Aorta (tissue), 5 donors: Measurements from ENCODE around the gene C16orf92. TPM values are rescaled to one million over a fixed set of nuclear protein-coding genes. Genes with fewer than 3 reads are reported as not detected.
"Not testable (repeated sequence)": the region's sequence is repeated elsewhere in the genome, so short reads cannot be mapped to it uniquely, and the experiment has no call there.

Experiments
- ATAC-seq: fragments of 200-7000 bp; cut with Tn5 transposase; one replicate; pipeline ENCODE4 v1.9.1; 2022; ENCODE audit warnings: moderate library complexity; ENCODE audit not compliant: low FRiP score
- DNase-seq, 2 donors: peaks; one replicate each; pipeline ENCODE4 v3.0.0-alpha.2; 2020
- H3K27ac ChIP-seq, 2 donors: one replicate each; pipeline ENCODE4 v1.5.1; 2013; ENCODE audit warnings: low read length in 2 of 2, mild to moderate bottlenecking in 2 of 2, moderate library complexity in 2 of 2, control low read depth in 1 of 2, inconsistent platforms in 1 of 2, low read depth in 1 of 2
- H3K27me3 ChIP-seq, 2 donors: one replicate each; pipeline ENCODE4 v1.6.1; 2013; ENCODE audit warnings: control low read depth in 1 of 2, low read length in 1 of 2, mild to moderate bottlenecking in 1 of 2, moderate library complexity in 1 of 2; ENCODE audit not compliant: insufficient read depth in 2 of 2, control insufficient read depth in 1 of 2
- H3K36me3 ChIP-seq, 2 donors: one replicate each; pipeline ENCODE4 v1.6.1; 2013; ENCODE audit warnings: control low read depth in 1 of 2, low read length in 1 of 2, mild to moderate bottlenecking in 1 of 2; ENCODE audit not compliant: insufficient read depth in 2 of 2, control insufficient read depth in 1 of 2
- H3K4me1 ChIP-seq, 2 donors: one replicate each; pipeline ENCODE4 v1.6.1; 2013; ENCODE audit warnings: low read length in 2 of 2, control low read depth in 1 of 2, mild to moderate bottlenecking in 1 of 2, moderate library complexity in 1 of 2; ENCODE audit not compliant: insufficient read depth in 2 of 2, control insufficient read depth in 1 of 2
- H3K4me3 ChIP-seq, 2 donors: one replicate each; pipeline ENCODE4 v1.5.1; 2013; ENCODE audit warnings: low read length in 2 of 2, control low read depth in 1 of 2, mild to moderate bottlenecking in 1 of 2
- H3K9me3 ChIP-seq: one replicate; pipeline ENCODE4 v1.6.1; 2013; ENCODE audit warnings: mild to moderate bottlenecking, low read length; ENCODE audit not compliant: control insufficient read depth
- WGBS, 2 donors: extraction: QIAGEN DNeasy Blood & Tissue Kit; methylation state at CpG; one replicate each; pipeline ENCODE4 v1.1.7; 2013; 5-methylcytosine and 5-hydroxymethylcytosine counted together
- intact Hi-C, 2 donors: fragments of 100-400 bp; cut with DNase I; formaldehyde crosslinking; loops; one replicate each; pipeline versions ENCODE4 v1.14.2 to v1.15.0; 2022
- polyA plus RNA-seq, 2 donors: library from polyadenylated mRNA; stranded (reverse); fragments of 200-250 nt; gene quantifications; one replicate each; pipeline ENCODE4 v1.2.3, GENCODE V29; 2013
- total RNA-seq, 2 donors: library from RNA; stranded (reverse); fragmentation: NEBNext Ultra II Directional; extraction: Animal tissue kit (Norgen Biotek cat#: 25700); gene quantifications; one replicate each; pipeline ENCODE4 v1.2.1, GENCODE V29; 2021
- donor health status: healthy with polysubstance abuse.
- donor health status: Bipolar disorder and iron deficiency.
- donor health status: DM: no; HTN: no; CAD: no.
- donor health status: DM: no; HTN: no; CAD: no.
- donor health status: DM: yes; HTN: yes; CAD: no.

Gene C16orf92
- total and polyA plus RNA-seq, 4 donors, result not detected

DNA sequence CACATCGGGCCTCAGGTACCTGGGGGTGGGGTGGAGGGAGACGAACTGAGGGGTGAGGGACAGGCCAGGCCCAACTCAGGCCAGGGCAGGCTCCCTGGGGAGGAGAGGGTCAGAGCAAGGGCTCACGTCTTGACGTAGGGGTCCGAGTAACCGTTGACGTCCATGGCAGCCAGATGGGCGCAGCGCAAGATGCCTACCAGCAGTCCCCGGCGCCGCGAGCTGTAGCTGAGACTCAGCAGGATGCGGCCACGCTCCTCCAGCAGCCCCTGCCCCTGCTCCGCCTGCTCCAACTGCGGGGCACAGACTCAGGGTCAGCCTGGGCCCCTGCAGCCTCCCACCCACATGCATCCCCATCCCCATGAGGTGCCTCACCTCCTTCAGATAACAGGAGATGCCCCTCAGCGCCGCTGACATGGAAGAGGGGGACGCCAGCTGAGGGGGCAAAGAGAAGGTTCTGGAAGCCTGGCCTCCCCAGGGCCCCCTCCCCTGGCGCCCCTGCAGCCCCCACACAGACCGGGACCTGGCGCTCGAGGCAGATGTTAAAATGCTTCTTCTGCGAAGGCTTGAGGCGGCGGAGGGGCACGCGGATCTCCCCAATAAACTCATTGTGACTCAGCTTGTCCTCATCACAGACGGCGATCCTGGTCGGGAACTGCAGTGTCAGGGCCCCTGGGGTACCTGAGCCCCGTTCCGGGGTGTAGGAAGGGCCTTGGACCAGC, 16.2 kb upstream of the C16orf92 start:
- Histone ChIP-seq H3K9me3 (no peaks in the 10 kb centered on the region), H3K36me3 (no peaks in the 10 kb centered on the region), H3K27me3 (no peaks in the 10 kb centered on the region), H3K27ac (no peak overlapping the region), H3K4me3 (no peak overlapping the region), H3K4me1 (no peaks in the 10 kb centered on the region)
- 80% methylated on average over 32 to 34 of the region's 34 CpGs for WGBS, 2 donors
- intact Hi-C loops, result loop anchor here in 1 of 2 donors (5.0 kb wide), 1 partner anchor 260 kb away; the partner anchor contains the start of gene C16orf54
- DNase-seq, result no peak
- no peak for ATAC-seq

DNA sequence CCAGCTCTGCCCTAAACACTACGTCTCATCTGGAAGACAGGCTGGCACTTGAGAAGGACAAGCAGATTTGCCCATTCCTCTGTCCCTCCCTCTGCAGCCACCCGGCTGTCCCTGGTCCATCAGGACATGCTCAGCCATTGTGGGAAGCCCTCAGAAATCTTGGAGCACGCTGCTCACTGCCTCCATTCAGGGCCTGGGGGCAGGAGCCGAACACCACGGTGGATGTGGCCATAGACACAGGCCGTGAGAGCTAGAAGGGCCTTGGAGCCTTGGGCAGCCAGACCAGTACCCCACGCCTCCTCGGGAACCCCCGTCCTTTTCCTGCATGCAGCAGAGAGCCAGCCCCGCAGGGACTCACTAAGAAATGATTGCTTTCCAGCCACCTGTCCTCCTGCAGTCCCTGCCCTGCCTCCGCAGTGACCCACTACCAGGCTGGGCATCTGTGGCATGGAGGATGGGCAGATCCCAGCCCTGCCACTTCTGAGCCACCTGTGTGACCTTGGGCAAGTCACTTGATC, 15.6 kb upstream of the C16orf92 start:
- ATAC-seq, result no peak
- H3K27ac ChIP-seq, result no peak overlapping the region

DNA sequence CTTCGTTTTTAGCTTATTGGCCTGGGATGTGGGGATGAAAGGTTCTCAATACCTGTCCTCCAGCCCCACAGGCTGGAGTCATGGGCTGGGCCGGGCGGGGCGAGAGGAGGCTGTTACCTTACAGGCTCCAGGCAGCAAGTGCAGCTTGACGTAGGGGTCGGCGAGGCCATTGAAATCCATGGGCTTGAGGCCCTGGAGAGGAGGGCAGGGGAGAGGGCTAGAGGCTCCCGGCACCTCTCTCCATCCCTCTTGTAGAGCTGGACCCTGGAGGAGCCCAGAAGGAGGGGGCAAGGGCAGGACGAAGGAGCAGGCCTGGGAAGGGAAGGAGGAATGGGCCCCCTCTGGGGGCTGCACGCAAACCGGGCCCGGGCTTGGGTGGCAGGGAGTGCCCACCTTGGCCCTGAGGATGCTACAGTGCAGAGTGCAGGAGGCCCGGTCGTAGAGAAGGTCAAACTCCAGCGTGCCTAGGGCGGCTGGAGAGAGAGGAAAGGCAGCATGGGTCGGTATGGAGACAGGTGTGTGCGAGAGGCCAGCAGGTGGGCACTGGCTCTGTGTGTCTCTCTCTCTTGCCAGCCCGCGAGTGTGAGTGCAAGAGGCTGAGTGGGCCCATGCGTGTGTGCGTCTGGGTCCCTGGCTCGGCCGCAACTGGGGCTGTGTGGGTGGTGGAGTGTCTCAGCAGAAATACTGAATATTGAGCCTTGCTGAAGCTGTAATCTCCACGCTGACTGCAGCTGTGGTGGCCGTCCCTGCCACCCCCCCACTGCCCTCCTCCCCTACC, 13.7 kb upstream of the C16orf92 start:
- Histone ChIP-seq H3K4me3 (no peak overlapping the region), H3K27ac (no peak overlapping the region), H3K36me3 (no peaks in the 10 kb centered on the region), H3K4me1 (no peaks in the 10 kb centered on the region), H3K27me3 (no peaks in the 10 kb centered on the region), H3K9me3 (no peaks in the 10 kb centered on the region)
- ATAC-seq, result no peak
- intact Hi-C loops, result loop anchor here in 1 of 2 donors (5.0 kb wide), 1 partner anchor 262 kb away; the partner anchor contains the start of gene C16orf54
- no peak for DNase-seq
- WGBS, 2 donors, result 53 to 55% methylated on average over 26 of the region's 26 CpGs

More for the DNA sequence above, 15.6 kb upstream of the C16orf92 start:
- no peaks in the 10 kb centered on the region for H3K36me3 ChIP-seq
- DNase-seq, result no peak
- no peaks in the 10 kb centered on the region for H3K9me3 ChIP-seq
- no peaks in the 10 kb centered on the region for H3K4me1 ChIP-seq
- H3K27me3 ChIP-seq, result no peaks in the 10 kb centered on the region
- H3K4me3 ChIP-seq, result no peak overlapping the region
- WGBS, 2 donors, result 68 to 79% methylated on average over 10 to 11 of the region's 11 CpGs
- intact Hi-C loops, result loop anchor here in 1 of 2 donors (5.0 kb wide), 1 partner anchor 260 kb away; the partner anchor contains the start of gene C16orf54

DNA sequence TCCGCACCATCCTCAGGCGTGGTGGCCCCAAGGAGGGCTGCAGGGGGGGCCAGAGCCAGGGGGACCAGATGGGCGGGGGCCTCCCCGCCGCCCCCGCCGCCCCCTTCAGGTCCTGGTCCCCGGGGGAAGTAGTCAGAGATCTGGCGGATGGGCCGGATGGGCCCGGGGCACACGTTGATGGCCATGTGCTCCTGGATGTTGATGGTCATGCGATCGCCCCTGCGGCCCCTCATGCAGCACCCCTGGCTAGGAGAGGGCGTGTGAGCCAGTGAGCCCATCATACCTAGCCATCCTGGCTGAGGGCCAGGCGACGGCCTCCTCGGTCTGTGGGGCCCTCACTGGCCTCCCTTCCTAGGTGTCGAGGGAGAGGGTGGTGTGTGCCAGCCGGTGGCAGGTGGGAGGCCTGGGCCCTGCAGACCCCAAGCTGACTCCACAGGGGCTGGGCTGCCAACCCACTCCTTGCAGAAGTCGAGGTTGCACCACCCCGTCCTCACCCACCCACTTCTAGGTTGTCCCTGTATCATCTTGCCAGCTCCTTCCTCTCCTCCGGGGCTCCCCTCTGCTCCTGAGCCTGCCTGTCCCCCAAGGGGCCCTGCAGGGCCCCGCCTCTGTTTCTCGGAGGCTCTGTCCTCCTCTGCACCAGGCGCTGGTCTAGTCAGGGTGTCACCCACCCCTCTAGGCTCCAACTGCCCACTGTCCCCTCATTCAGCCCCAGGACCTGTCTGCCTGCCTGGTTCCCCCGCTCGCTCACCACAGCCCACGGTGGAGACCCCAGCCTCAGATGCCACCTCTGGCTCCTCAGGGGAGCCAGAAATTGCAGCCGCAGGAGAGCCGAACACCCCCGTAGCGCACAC, 12.8 kb upstream of the C16orf92 start:
- WGBS, 2 donors, result 9 to 19% methylated on average over 29 to 34 of the region's 34 CpGs
- intact Hi-C loops, result loop anchor here (5.0 kb wide), 2 partner anchors 93 to 263 kb away; partner anchors contain the start of gene C16orf54 (in 1 of the 2)
- no peak overlapping the region for H3K27ac ChIP-seq
- ATAC-seq (no peak), DNase-seq (no peak)
- no peaks in the 10 kb centered on the region for H3K36me3 ChIP-seq
- no peaks in the 10 kb centered on the region for H3K27me3 ChIP-seq
- no peaks in the 10 kb centered on the region for H3K9me3 ChIP-seq
- H3K4me3 ChIP-seq, result no peak overlapping the region
- H3K4me1 ChIP-seq, result no peaks in the 10 kb centered on the region

DNA sequence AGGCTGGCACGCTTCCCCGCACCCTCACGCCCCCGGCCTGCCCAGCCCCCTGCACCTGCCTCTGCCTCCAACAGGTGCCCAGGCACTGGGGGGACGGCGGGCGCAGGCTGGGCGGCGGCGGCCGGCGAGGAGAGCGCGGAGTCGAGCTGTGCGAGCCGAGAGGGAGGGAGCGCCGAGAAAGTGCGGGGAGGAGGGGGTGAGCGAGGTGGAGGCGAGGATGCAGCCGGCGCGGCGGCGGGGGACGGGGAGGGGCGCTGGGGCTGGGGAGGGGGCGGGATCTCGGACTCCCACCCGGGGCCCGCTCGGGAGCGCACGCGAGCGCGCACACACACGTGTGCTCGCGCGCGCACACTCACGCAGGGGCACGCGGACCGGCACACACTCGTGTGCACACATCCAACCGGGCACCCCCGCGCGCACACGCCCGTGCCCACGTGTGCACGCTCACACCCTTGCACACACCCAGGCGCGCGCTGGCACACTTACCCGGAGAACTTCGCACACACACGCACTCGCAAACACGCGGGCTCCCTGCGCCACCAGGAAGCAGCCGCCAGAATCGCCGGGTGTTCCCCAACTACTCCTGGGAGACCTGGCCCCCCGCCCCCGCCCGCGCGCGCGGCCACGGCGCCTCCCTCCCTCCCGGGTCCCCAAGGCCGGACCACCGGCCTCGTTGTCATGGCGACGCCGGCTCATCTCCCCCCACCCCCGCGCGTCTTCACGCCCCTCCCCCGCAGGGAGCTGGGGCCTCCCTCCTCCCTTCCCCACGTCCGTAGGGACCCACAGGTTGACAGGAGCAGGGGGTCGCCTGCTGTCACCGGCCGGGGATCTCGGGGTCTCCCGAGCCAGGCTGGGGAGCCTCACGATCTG, 11.9 kb upstream of the C16orf92 start, which contains the start of gene DOC2A:
Gene DOC2A (minus strand): TSS at position 184 of the 870 bp plus-strand sequence. CDS start 805 bp downstream, outside the sequence.
- H3K9me3 ChIP-seq, result no peaks in the 10 kb centered on the region
- peak within 1 kb of the TSS in 1 of 2 donors; percentile 16 for H3K4me3 ChIP-seq
- intact Hi-C loops, result loop anchor here in 1 of 2 donors (5.0 kb wide), 1 partner anchor 94 kb away; no protein-coding TSS in a partner anchor
- H3K27ac ChIP-seq, result no peak within 1 kb of the TSS
- DNase-seq (no peak), ATAC-seq (peak; percentile 17)
- no peaks in the 10 kb centered on the region for H3K27me3 ChIP-seq
- 1% methylated on average over 55 to 99 of the region's 99 CpGs for WGBS, 2 donors
- H3K4me1 ChIP-seq, result no peaks in the 10 kb centered on the region
- no peaks in the 10 kb centered on the region for H3K36me3 ChIP-seq

GRCh38 chr16:30011714-30012504, 11.1 kb upstream of the C16orf92 start:
- Histone ChIP-seq H3K9me3 (no peaks in the 10 kb centered on the region), H3K36me3 (no peaks in the 10 kb centered on the region), H3K4me3 (no peak overlapping the region), H3K27ac (no peak overlapping the region), H3K27me3 (no peaks in the 10 kb centered on the region), H3K4me1 (no peaks in the 10 kb centered on the region)
- ATAC-seq, result no peak
- WGBS, 2 donors, result 14 to 16% methylated on average over 31 of the region's 31 CpGs
- DNase-seq, result no peak
- intact Hi-C loops, result loop anchor here in 1 of 2 donors (5.0 kb wide), 1 partner anchor 95 kb away; no protein-coding TSS in a partner anchor

DNA sequence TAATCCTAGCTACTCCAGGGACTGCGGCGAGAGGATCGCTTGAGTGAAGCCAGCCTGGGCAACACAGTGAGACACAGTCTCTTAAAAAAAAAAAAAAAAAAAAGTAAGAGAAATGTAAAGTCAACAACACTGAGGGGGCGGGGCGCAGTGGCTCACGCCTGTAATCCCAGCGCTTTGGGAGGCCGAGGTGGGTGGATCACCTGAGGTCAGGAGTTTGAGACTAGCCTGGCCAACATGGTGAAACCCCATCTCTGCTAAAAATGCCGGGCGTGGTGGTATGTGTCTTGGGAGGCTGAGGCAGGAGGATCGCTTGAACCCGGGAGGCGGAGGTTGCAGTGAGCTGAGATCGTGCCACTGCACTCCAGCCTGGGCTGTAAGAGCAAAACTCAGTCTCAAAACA, 10.4 kb upstream of the C16orf92 start:
- whole genome bisulfite sequencing, 2 donors, result 80 to 92% methylated on average over 14 of the region's 14 CpGs
- H3K4me3 ChIP-seq, H3K27ac ChIP-seq, H3K27me3 ChIP-seq, H3K36me3 ChIP-seq, H3K4me1 ChIP-seq, DNase-seq, H3K9me3 ChIP-seq, ATAC-seq: not testable (repeated sequence)
- intact Hi-C loops, result loop anchor here in 1 of 2 donors (5.0 kb wide), 1 partner anchor 95 kb away; no protein-coding TSS in a partner anchor
